CD4-positive, alpha-beta T cell treated with Interleukin-4 for 4 hours (primary cell): Measurements from ENCODE around the gene UGT1A4.

Experiments
- DNase-seq: peaks from one replicate; pipeline ENCODE4 v3.0.0-alpha.2; 2020

UGT1A4 gene

DNA sequence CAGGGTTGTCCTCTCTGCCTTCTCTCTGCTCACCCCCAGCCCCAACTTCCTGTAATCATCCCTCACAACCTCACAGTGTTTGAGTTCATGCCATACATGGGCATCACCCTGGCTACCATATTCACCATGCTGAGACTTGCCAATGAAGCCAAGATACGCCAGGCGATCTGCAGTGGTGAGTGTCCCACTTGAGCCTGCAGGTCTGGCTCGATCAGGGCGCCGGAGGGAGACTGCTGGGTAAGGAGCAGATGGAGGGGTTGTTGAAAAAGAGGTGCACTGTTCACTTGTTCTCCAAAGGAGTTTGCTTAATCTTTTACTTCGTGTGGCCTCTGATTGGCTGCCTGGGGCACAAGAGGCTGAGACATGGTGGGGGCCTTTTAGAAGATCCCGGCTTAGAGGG lies 74.2 kb downstream of the UGT1A4 start:
- no peak for DNase-seq

DNA sequence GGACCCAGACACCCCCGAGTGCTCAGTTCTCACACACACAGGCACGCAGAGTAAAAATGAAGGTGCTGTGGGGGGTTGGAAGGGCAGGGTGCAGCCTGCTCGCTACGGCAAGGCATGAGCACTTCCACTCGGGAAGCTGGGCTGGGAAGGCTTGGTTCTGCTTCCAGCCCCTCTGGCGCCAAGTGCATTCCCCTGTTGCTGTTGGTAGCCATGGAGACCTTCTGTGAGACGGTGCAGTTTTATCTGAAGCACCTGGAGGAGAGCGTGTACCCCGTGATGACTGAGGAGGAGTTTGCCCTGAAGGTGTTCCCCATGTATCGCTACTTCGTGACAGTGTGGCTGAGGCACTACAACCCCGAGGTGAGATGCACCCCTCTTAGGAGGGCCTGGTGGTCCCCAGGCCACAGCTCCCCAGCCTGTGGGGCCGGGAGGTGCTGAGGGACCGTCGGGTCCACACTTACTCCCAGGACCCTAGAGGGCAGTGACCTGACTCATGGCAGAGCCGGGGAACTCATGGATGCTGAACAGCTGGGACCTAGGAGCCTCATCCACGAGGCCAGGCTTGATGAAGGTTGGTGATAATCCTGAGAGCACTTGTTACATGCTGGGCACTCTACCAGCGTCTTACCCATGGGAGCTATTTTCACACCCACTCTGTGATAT lies 75.1 kb downstream of the UGT1A4 start:
- DNase-seq, result no peak

DNA sequence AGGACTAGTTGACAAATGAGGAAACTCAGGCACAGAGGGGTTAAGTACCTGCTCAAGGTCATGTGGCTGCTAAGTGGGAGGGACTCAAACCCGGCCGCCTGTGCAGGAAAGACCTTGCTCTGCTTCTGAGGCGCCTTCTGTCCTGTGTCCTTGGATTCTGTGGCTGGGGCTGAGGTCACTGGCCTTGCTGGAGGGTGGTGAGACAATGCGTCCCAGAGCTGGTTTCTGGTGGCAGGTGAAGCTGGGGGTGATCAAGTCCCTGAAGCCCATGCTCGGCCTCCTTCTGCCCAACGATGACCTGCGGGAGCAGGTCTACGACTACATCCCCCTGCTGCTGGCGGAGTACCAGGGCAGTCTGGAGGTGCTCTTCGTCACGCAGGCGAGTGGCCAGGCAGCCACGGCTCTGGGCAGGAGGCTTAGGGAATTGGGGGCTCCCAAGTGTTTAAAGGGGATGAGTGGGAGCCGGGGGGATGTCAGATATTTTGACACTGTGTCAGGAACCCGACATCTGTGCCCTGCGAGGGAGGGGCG lies 75.7 kb downstream of the UGT1A4 start:
- no peak for DNase-seq

DNA sequence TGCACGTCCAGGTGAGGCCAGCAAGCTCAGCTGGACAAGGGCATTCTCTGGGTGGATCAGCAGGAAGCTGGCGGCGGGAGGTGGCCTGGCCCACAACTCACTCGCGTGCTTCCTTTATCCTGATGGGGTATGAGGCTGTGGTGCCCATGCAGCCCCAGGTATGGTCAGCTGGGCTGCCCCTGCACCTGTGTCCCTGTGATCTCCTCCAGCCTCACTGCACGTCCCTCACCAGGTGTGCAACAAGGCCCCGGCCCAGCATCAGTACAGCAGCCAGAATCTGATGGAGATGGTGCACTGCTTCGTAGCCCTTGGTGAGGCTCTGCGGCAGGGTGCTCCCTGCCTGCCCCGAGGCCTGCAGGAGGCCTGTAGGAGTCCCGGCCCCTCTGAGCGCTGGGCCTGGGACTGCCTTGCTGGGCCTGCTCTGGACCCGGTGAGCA lies 77.2 kb downstream of the UGT1A4 start:
- DNase-seq, result no peak

DNA sequence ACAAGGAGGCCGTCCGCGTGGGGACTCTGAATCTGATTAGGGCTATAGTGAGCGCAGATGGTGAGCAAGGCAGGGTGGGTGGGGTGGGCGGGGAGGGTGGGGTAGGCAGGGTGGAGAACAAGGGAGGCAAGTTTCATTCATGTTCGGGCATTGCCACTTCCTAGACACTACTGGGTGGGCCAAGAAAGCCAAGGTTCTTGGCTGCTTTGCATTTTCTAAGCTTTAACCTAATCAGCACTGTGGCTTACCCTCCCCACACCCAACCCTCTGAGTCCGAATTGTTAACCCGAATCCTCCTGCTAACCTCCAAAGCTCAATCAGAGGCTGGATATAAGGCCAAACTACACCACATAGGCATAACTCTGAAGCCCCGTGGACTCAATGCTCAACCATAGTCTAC lies 77.7 kb downstream of the UGT1A4 start:
- no peak for DNase-seq

DNA sequence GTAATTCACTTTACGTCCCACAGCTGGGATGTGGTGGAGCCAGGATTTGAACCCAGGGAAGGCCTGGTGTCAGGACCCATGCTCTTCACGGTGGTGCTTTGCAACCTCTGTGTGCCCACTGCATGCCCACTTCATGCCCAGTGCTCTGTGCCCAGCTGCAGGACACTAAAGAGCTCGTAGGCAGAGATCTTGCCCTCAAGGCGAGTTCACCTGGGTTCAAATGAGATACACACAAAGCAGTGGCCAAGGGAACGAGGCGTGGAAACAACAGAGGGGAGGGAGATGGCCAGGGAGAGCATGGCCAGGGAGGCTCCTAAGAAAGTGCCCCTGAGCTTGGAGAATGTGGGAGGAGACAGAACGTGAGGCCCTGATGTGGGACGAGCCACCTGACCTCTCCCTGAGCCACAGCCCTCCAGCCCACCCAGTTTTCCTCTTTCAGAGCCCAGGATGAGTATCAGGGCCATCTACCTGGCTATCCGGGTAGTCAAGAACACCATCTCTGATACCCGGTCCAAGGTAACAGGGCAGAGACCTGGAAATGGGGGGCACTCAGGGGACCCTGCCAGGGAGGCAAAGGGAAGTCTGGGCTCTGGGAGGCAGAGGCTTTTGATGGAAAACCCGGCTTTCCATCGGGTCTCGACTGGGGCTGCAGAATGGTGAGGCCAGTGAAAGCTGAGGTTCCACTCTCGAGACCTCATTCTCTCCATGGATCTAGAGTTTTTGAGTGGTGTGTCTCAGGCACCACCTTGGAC lies 80.0 kb downstream of the UGT1A4 start:
- no peak for DNase-seq

DNA sequence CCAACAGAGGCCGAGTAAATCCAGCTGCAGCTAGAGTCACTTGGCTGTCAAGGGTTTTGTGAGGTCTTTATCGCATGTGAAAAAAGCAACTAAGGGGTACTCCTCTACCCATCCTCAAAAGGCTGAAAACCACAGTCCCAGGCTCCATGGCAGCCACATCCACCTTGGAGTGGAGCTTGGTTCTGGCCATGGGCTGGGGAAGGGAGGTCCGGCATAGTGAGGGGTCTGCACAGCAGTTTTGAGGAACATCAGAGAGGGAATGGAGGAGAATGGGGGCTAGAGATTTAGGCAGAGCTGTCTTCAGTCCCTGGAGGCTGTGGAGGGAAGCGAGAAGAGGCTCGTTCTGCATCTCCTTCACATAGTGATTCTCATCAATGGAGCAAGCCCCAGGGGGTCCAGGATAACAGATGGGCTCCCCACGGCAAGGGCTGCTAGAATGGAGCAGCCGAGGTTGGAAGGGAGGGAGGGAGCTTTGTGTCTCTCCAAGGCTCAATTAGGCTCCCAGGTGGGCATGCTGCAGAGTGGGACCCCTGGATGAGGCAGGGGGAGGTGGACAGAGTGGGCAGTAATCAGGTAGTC lies 80.6 kb downstream of the UGT1A4 start:
- DNase-seq, result no peak

DNA sequence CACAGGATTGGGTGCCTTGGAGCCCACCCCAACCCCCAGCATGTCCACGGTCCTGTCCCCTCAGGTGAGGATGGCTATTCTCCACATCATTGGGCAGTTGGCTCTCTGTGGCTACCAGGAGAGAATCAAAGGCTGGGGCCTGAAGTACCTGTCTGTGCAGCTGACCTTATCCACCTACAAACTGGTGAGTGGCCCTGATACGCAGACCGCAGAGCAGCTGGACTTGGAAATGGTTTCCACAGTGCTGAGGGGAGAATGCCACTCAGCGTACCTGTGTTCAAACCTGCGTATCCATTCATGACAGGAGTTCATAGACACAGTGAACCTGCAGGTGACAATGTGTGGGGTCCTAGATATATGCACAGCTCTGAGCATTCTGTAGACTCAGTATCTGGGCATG lies 81.2 kb downstream of the UGT1A4 start:
- no peak for DNase-seq

DNA sequence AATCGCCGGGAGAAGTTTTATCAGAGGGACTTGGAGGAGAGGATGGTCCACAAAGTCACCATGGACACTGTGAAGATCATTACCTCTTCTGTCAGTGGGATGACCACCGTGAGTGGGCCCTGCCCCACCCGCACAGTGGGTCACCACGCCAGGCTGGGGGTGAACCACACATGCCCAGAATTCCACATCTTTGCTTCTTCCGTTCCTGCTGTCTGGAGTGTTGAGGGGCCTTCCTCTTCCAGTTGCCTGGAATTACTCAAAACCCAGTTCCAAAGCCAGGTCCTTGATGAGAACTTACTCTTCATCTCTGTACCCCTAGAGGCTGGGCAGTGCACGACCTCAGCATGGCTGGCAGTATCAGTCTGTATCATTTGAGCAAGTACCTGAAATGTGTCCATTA lies 81.7 kb downstream of the UGT1A4 start:
- DNase-seq, result no peak

DNA sequence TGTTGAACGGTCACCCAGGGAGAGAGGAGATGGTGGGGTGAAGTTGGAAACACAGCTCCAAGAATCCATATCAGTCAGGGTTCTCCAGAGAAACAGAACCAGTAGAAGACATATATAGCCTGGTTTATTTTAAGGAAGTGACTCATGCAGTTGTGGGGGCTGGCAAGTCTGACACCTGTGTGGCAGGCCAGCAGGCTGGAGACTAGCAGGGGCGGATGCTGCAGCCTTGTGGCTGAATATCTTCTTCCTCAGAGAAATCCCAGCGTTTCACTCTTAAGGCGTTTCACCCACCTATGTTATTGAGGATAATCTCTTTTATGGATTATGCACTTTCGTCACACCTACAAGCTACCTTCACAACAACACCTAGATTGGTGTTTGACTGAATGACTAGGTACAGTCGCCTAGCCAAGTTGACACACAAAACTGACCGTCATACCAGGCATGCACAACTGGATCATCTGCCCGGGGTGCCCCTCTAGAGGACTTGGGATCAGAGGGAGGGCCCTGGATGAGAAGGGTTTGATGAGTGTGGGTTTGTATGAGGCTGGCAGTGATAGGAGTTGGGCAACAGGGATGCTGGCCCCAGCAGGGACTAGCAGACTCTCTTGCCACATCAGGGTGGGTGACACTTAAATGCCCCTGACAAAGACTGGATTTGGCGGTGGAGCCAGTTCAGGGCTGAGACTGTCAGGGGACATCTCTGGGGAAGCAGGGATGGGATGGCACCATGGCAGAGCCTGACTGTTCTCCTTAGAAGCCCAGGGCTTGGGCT lies 83.0 kb downstream of the UGT1A4 start:
- DNase-seq, result no peak

DNA sequence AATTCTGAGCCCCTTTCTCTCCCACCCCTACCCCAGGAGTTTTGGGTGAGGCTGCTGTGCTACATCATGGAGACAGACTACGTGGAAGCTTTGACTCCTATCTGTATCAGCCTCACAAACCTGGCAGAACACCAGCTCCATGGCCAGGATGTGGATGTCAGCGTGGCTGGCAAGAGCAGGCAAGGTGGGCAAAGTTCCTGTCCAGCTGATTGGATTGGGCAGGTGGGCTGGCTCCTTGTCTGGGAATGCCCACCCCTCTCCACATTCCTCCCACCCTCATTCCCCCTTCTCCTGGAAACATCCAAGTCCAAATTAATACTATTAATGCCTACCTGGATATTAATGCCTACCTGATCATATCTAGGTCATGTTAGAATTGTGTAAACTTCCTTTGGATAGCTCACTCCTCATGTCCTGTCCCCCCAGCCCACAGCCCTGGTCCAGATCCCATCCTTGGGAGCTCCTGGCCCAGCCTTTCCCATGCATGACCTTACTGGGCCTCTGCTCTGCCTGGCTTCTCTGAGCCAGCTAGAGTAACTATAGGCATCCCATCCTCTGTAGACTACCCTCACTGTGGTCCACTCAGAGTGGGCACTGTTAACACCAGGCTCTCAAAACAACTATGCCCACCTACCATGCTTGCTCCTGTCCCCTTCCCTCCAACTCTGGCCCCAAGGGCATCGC lies 83.7 kb downstream of the UGT1A4 start:
- DNase-seq, result no peak

DNA sequence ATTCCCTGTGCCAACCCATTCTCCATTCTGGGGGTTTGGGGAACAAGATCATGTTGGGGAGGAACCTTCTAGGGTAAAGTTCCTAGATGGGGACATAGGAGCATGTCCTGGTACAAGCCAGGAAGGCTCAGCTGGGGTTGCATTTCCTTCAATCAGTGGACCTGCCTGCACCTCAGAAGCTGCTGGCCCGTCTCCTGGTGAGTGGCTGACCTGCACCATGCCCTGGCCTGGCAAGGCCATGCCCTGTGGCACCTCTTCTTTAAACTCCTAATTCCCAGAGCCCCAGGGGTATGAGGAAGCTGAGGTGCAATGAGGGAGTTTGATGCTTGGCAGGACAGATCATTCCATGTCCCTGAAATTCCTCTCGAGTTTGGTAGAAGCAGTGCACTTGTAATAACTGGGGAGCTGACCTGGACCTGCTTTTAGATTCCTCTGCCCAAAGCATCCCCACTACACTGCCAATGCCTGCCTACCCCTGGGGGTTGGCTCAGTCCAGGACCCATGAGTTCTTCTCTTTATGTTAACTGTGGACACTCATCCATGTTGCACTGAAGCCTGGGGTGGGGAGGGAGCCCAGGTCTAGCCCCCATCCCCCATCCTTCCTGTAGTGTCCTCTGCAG lies 84.9 kb downstream of the UGT1A4 start:
- DNase-seq, result no peak

DNA sequence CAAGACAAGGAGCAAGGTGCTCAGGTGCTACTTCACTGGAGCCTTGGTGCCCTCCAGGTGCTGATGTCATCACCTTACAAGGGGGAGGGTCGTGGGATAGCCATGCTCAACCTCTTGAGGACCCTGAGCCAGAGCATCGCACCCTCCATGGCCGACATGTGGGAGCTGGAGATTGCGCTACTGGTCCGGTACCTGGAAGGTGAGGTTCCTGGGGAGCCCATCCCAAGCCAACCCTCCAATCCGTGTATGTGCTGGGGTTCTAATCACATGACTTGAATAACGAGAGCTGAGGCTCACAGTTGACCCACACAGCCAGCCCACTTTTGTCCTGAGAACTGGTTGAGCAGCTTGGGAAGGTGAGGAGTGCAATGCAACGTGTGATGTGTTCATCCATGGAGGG lies 85.5 kb downstream of the UGT1A4 start:
- DNase-seq, result no peak

DNA sequence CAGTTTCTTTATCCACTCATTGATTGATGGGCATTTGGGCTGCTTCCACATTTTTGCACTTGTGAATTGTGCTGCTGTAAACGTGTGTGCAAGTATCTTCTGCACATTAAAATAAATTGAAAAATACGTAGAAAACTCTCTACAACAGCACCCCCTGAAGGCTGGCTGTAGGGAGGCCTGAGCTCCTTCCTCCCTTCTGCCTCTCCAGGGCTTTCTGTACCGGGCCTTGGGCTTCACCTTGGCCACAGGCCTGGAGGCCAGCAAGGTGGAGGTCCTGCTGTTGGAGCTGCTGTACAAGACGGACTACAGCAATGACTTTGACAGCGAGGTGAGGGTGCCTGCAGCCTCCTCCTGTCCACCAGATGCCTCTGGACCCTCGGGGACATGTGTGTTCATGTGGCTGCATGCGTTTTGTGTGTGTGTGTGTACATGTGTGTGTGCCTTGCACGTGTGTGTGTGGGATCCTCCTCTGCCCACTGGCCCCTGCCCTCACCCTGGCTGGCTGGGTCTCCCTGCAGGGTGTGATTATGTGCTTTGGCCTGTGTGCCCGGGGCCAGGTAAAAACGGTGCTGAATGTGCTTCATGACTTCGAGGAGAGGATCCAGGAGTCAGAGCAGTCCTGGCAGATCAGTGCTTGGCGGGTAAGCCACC lies 88.8 kb downstream of the UGT1A4 start:
- no peak for DNase-seq

DNA sequence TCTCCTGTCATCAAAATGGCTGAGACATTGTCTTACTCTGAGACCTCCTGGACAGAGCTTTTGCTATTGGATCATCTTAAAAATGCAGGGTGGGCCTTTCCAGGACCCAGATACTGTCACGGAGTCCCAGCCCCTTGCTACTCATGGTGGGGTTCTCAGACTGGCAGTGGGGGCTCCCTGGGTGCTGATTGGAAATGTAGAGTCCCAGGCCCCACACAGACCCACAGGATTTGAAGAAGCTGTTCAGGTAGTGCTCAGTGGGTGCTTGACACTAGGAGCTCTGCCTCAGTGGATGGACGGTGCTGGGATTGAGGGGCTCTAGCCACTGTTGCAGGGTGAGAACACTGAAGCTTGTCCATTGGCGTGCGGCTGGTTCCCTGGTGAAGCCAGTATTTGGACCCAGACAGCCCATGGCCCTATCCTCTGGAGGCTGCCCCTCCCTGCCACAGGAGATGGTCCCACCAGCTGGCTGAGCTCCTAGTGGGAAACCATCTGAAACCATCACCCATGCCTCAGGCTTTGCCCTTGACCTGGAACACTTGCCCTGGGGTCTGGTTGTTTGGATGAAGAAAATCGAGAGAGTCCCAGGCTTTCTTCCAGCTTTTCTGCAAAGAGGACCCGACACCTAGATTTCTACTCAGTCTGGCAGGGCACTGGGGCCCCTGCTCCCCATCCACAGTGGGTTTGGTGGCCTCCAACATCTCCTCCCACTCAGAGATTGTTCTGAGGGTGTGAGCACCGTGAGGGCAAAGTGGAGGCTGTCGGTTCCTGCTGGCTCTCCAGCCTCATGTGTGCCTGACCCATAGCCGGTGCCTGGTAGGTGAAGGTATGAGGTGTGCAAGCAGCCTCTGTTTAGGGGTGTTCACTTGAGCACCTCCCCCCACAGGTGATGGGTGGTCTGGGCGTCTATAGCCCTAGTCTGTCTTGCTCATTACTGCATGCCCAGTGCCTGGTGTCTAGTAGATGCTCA lies 89.7 kb downstream of the UGT1A4 start:
- DNase-seq, result no peak

DNA sequence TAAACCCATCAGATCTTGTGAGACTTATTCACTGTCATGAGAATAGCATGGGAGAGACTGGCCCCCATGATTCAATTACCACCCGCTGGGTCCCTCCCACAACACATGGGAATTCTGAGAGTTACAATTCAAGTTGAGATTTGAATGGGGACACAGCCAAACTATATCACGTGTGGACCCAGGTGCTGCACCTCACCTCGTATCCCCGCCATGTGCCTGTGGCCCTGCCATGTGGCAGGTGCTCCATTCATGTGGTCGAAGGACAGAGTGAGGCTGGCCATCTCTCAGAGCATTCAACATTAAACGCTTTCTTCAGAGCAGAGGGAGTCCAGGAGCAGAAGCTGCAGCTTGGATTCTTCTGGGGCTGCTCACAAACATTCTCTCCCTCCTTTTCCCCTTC lies 91.8 kb downstream of the UGT1A4 start:
- DNase-seq, result no peak

DNA sequence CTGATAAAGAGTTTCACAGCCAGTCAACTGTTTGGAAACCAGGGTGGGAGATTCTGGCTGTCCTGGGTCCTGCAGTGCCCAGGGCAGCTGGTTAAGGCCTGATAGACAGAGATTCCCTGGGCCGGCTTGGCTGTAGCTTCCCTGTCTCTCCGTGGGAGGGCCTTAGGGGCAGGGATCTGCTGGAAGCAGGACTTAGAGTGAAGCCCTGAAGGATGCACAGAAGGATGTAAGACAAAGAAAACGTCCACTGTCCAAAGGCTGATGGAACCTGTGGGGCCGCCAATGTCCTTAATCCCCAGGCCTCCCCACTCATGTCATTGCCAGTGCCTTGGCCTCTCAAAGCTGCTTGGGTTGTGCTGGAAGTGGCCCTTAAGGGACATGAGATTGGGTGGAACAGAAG lies 92.6 kb downstream of the UGT1A4 start:
- no peak for DNase-seq

DNA sequence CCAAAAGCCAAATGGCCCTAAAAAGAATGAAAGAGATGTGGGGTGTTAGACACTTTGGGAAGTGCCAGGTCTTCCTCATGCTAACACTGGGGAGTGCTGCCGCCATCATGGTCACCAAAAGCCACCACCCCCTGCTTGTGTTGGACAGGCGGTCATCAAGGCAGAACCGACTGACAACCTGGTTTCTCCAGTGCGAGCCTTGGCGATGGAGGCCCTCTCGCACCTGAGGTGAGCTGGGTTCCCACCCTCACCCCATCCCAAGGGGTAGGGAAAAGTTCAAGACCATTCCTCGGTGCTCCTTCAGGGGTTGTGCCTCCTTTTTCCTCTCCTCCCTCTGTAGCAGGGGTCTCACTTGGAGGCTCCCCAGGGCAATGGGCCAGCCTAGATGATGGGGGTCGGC lies 93.2 kb downstream of the UGT1A4 start:
- no peak for DNase-seq

DNA sequence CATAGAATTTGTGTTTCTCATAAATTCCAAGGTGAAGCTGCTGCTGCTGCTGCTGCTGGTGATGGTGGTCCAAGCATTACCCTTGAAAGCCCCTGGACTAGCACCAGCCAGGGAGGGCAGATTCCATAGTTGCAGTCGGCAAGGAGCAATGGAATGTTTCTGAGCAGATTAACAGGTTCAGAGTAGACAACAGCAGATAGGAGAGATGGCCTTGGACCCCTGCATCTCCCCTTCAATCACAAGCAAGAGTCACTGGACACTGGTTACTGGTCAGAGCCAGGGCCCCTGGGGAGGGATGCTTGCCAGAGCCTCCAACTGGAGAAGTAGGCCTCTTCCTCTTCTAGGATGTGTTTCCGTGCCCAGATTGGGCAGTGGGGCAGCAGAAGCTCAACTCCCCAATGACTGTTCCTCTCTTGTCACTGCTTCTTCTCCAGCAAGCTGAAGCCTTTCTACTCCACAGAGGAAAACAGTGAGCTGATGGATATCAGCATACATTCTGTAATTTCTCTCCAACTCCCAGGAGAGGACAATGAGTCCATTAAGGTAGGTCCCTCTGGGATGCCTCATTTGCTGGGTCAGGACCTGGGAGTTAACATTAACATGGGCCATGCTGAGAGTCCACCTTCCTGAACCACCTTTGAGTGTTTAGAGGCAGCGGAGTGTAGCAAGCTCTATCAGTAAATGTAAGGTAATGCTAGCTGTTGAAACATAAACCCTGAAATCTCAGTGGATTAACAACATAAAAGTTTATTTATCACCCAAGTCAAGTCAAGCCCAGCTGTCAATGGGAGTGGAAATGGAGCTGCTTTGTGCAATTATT lies 94.9 kb downstream of the UGT1A4 start:
- DNase-seq, result no peak
